Dermis microvascular lymphatic vessel endothelial cell (primary cell): ENCODE measurements around the gene GLT1D1. TPM values are rescaled to one million over a fixed set of nuclear protein-coding genes. Genes with fewer than 3 reads are reported as not detected.

Experiments used
- DNase-seq, 2 donors: peaks; one replicate each; pipeline versions ENCODE4 v3.0.0 to v3.0.0-alpha.2; 2010; ENCODE audit warnings: low read depth in 2 of 2
- total RNA-seq: library from RNA; depleted of rRNA; stranded (reverse); fragments of >200 nt; gene quantifications from 2 replicates; pipeline ENCODE4 v1.2.1, GENCODE V29; 2014

The GLT1D1 gene
- total RNA-seq, 1 donor from 2014 or later: not detected

GRCh38 chr12:128853600-128854197 lies 421 bp downstream of the GLT1D1 start:
- DNase-seq: no peak

GRCh38 chr12:128856035-128856790 lies 2.9 kb downstream of the GLT1D1 start:
- no peak for DNase-seq

- no peak for DNase-seq
Observed at GRCh38 chr12:128856791-128857078, 3.5 kb downstream of the GLT1D1 start.

- no peak for DNase-seq
Observed at GRCh38 chr12:128857133-128857763, 4.0 kb downstream of the GLT1D1 start.

- DNase-seq: no peak
Observed at GRCh38 chr12:128859311-128859710, 6.0 kb downstream of the GLT1D1 start.

- DNase-seq: no peak
Observed at GRCh38 chr12:128861226-128862016, 8.1 kb downstream of the GLT1D1 start.

- no peak for DNase-seq
Observed at GRCh38 chr12:128863957-128864356, 10.7 kb downstream of the GLT1D1 start.

- DNase-seq: no peak
Observed at GRCh38 chr12:128864516-128865186, 11.4 kb downstream of the GLT1D1 start.

GRCh38 chr12:128867466-128867865 lies 14.2 kb downstream of the GLT1D1 start:
- no peak for DNase-seq

- DNase-seq: no peak
Observed at GRCh38 chr12:128871516-128871892, 18.2 kb downstream of the GLT1D1 start.

GRCh38 chr12:128872303-128872702 lies 19.0 kb downstream of the GLT1D1 start:
- DNase-seq: no peak

GRCh38 chr12:128876559-128876958 lies 23.3 kb downstream of the GLT1D1 start:
- DNase-seq: no peak

GRCh38 chr12:128879898-128880764 lies 26.9 kb downstream of the GLT1D1 start:
- no peak for DNase-seq

GRCh38 chr12:128891856-128892255 lies 38.6 kb downstream of the GLT1D1 start:
- no peak for DNase-seq

GRCh38 chr12:128903236-128903635 lies 50.0 kb downstream of the GLT1D1 start:
- no peak for DNase-seq

GRCh38 chr12:128905003-128905544 lies 51.8 kb downstream of the GLT1D1 start:
- DNase-seq: no peak

GRCh38 chr12:128906485-128907137 lies 53.3 kb downstream of the GLT1D1 start:
- DNase-seq: no peak

GRCh38 chr12:128908254-128908653 lies 55.0 kb downstream of the GLT1D1 start:
- no peak for DNase-seq

- no peak for DNase-seq
Observed at GRCh38 chr12:128909653-128910052, 56.4 kb downstream of the GLT1D1 start.

GRCh38 chr12:128910629-128911028 lies 57.4 kb downstream of the GLT1D1 start:
- DNase-seq: no peak
